ENCODE data around the gene MIDN. TPM values are rescaled to one million over a fixed set of nuclear protein-coding genes. Genes with fewer than 3 reads are reported as not detected.

MIDN gene
- polyA plus RNA-seq, 6 donors from 2014 or later = 0.78 to 5.5 (median 2.7) TPM

- H3K4me1 Mint-ChIP-seq = peaks cover 7 to 18% (median 11%) of the 10 kb centered on the region in 3 donors
- H3K4me3 Mint-ChIP-seq = peak overlapping the region in 2 of 8 donors; percentile 33 to 47
- peaks cover 16 to 67% (median 41%) of the 10 kb centered on the region in 3 donors for H3K27me3 Mint-ChIP-seq
- H3K27ac Mint-ChIP-seq = no peak overlapping the region
- no peak for ATAC-seq (ENCODE audit: low read depth in 2 of 2)
- no peak for DNase-seq
- H3K9me3 Mint-ChIP-seq = no peaks in the 10 kb centered on the region
- H3K36me3 Mint-ChIP-seq = no peaks in the 10 kb centered on the region
Measured at GRCh38 chr19:1287354-1288225, 39.2 kb downstream of the MIDN start.

GRCh38 chr19:1288226-1288612, 39.8 kb downstream of the MIDN start:
- DNase-seq (no peak), ATAC-seq (ENCODE audit: low read depth in 2 of 2) (no peak)
- Mint-ChIP-seq H3K27ac (no peak overlapping the region), H3K4me3 (no peak overlapping the region), H3K27me3 (peaks cover 16 to 65% (median 44%) of the 10 kb centered on the region in 3 donors), H3K36me3 (no peaks in the 10 kb centered on the region), H3K4me1 (peaks cover 7 to 19% (median 12%) of the 10 kb centered on the region in 3 donors), H3K9me3 (no peaks in the 10 kb centered on the region)

GRCh38 chr19:1288833-1289685, 40.7 kb downstream of the MIDN start:
- ATAC-seq (ENCODE audit: low read depth in 2 of 2) (no peak), DNase-seq (no peak)
- Mint-ChIP-seq H3K27me3 (peaks cover 15 to 64% (median 42%) of the 10 kb centered on the region in 3 donors), H3K4me3 (peak overlapping the region in 2 of 8 donors; percentile 10 to 22), H3K4me1 (peaks cover 7 to 19% (median 12%) of the 10 kb centered on the region in 3 donors), H3K9me3 (no peaks in the 10 kb centered on the region), H3K36me3 (no peaks in the 10 kb centered on the region), H3K27ac (no peak overlapping the region)

GRCh38 chr19:1289686-1290025, 41.3 kb downstream of the MIDN start:
- no peak overlapping the region for H3K4me3 Mint-ChIP-seq
- peaks cover 9 to 64% (median 41%) of the 10 kb centered on the region in 3 donors for H3K27me3 Mint-ChIP-seq
- no peak overlapping the region for H3K27ac Mint-ChIP-seq
- DNase-seq = no peak
- peaks cover 6 to 15% (median 12%) of the 10 kb centered on the region in 3 donors for H3K4me1 Mint-ChIP-seq
- H3K36me3 Mint-ChIP-seq = no peaks in the 10 kb centered on the region
- no peaks in the 10 kb centered on the region for H3K9me3 Mint-ChIP-seq
- ATAC-seq (ENCODE audit: low read depth in 2 of 2) = no peak

GRCh38 chr19:1290196-1290702, 41.9 kb downstream of the MIDN start:
- Mint-ChIP-seq H3K27me3 (peaks cover 5 to 62% (median 38%) of the 10 kb centered on the region in 3 donors), H3K4me1 (peaks cover under 1 to 12% (median 10%) of the 10 kb centered on the region in 3 donors), H3K9me3 (no peaks in the 10 kb centered on the region), H3K27ac (no peak overlapping the region), H3K4me3 (no peak overlapping the region), H3K36me3 (no peaks in the 10 kb centered on the region)
- DNase-seq (no peak), ATAC-seq (ENCODE audit: low read depth in 2 of 2) (no peak)

- peaks cover 5 to 60% (median 38%) of the 10 kb centered on the region in 3 donors for H3K27me3 Mint-ChIP-seq
- DNase-seq (no peak), ATAC-seq (ENCODE audit: low read depth in 2 of 2) (no peak)
- peaks cover 0 to 12% (median 10%) of the 10 kb centered on the region in 3 donors for H3K4me1 Mint-ChIP-seq
- H3K9me3 Mint-ChIP-seq = no peaks in the 10 kb centered on the region
- H3K27ac Mint-ChIP-seq = no peak overlapping the region
- H3K36me3 Mint-ChIP-seq = no peaks in the 10 kb centered on the region
- no peak overlapping the region for H3K4me3 Mint-ChIP-seq
Measured at GRCh38 chr19:1290703-1291651, 42.6 kb downstream of the MIDN start.

- ATAC-seq (ENCODE audit: low read depth in 2 of 2) = no peak
- Mint-ChIP-seq H3K27me3 (peaks cover 5 to 54% (median 30%) of the 10 kb centered on the region in 3 donors), H3K4me3 (peak overlapping the region in 1 of 8 donors; percentile 31), H3K27ac (no peak overlapping the region), H3K4me1 (peaks cover 0 to 7% (median 6%) of the 10 kb centered on the region in 3 donors), H3K9me3 (no peaks in the 10 kb centered on the region), H3K36me3 (no peaks in the 10 kb centered on the region)
- no peak for DNase-seq
Measured at GRCh38 chr19:1291761-1292418, 43.5 kb downstream of the MIDN start.

GRCh38 chr19:1292419-1293151, 44.2 kb downstream of the MIDN start:
- Mint-ChIP-seq H3K36me3 (no peaks in the 10 kb centered on the region), H3K27ac (no peak overlapping the region), H3K4me3 (peak overlapping the region in 1 of 8 donors; percentile 31), H3K27me3 (peaks cover 5 to 51% (median 30%) of the 10 kb centered on the region in 3 donors), H3K4me1 (peaks cover 0 to 7% (median 6%) of the 10 kb centered on the region in 3 donors), H3K9me3 (no peaks in the 10 kb centered on the region)
- ATAC-seq (ENCODE audit: low read depth in 2 of 2) = no peak
- DNase-seq = no peak

DNA sequence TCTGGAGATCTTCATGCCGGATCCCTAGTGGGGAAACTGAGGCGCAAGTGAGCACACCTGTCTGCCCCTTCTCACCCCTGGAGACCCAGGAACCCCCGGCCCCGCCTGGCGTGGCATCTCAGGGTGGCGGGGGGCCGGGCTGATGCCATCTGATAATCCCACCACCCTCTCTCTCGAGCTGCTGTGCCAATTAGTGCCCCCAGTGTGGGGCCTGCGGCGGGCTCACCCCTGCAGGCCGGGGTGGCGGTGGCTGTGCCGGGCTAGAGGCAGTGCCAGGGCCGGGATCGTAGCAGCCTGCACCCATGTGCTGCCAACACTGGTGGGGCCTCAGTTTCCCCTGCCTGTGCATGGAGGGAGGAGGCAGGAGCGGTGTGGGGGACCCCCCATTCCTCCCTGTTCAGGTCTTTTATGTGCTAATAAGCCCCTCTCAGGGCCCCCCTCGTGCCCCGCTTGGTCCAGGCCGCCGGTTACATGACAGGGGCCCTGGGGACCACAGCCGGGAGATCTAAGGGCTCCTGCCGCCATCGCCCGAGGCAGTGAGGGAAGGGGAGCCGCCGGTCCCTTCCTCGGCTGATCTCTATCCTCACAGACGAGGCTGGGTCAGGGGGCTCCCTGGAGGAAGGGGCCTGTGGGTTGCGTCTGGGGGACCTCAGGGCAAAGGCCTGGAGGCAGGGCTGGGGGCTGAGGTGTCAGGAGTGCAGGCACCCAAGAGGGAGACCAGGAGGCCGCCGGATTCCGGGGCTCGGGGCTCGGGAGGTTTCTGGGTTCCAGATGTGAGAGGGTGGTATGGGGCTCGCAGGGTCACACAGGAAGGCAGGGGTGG, 45.6 kb downstream of the MIDN start:
- DNase-seq = no peak
- Mint-ChIP-seq H3K9me3 (no peaks in the 10 kb centered on the region), H3K4me1 (peaks cover 0 to 7% (median 6%) of the 10 kb centered on the region in 3 donors), H3K36me3 (no peaks in the 10 kb centered on the region), H3K27ac (peak overlapping the region in 1 of 6 donors; percentile 71), H3K27me3 (peaks cover 3 to 48% (median 29%) of the 10 kb centered on the region in 3 donors), H3K4me3 (peak overlapping the region in 1 of 8 donors; percentile 30)
- ATAC-seq (ENCODE audit: low read depth in 2 of 2) = no peak

- peaks cover 0 to 7% (median 6%) of the 10 kb centered on the region in 3 donors for H3K4me1 Mint-ChIP-seq
- peak overlapping the region in 1 of 6 donors; percentile 33 for H3K27ac Mint-ChIP-seq
- no peaks in the 10 kb centered on the region for H3K36me3 Mint-ChIP-seq
- ATAC-seq (ENCODE audit: low read depth in 2 of 2) = no peak
- H3K4me3 Mint-ChIP-seq = peak overlapping the region in 1 of 8 donors; percentile 30
- H3K9me3 Mint-ChIP-seq = no peaks in the 10 kb centered on the region
- DNase-seq = no peak
- peaks cover 0 to 41% (median 22%) of the 10 kb centered on the region in 3 donors for H3K27me3 Mint-ChIP-seq
Measured at GRCh38 chr19:1294688-1295087, 46.3 kb downstream of the MIDN start.

All from naive B cell (primary cell).